WI38 (cell line): ENCODE data around the gene ARMC3.

Source experiments
- H3K4me3 ChIP-seq: 2 replicates; pipeline ENCODE4 v1.5.1; 2011; ENCODE audit warnings: low read depth, mild to moderate bottlenecking, control low read depth, low read length
- TF ChIP-seq, protein P1 (sequence below): IDR thresholded peaks from 2 replicates; pipeline ENCODE4 v1.5.1; 2012; ENCODE audit warnings: low read depth, mild to moderate bottlenecking, control low read depth, low read length

Gene ARMC3

DNA sequence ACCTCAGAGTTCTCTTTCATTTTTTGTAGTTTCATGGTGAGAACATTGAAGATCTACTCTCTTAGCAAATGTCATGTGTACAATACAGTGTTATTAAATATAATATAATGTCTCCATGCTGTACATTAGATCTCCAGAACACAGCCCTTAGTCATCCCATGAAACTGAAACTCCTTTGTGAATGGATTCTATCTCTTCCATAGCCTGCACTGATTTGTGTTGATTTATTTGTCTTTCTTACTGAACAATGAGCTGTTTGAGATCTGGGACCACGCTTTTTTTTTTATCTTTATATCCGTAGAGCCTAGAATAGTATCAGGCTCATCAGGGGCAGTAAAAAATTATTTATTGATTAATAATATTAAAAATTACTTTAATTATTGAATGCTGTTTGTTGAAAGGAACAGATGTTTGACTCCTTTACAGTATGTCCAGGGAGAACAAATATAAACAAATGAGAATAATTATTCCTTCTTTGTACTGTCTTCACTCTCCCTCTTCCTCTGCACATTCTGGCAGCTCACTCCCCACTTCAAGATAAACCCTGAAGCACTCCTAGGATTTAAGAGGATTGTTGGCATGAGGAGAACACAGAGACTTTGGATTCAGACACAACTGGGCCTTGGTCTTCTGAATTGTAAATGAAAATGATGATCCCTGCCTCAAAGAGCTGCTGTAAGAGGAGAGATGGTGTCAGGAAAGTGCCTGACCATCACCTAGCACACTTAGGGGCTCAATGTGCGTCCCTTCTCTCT, 85.9 kb downstream of the ARMC3 start:
- TF ChIP-seq, protein P1, sequence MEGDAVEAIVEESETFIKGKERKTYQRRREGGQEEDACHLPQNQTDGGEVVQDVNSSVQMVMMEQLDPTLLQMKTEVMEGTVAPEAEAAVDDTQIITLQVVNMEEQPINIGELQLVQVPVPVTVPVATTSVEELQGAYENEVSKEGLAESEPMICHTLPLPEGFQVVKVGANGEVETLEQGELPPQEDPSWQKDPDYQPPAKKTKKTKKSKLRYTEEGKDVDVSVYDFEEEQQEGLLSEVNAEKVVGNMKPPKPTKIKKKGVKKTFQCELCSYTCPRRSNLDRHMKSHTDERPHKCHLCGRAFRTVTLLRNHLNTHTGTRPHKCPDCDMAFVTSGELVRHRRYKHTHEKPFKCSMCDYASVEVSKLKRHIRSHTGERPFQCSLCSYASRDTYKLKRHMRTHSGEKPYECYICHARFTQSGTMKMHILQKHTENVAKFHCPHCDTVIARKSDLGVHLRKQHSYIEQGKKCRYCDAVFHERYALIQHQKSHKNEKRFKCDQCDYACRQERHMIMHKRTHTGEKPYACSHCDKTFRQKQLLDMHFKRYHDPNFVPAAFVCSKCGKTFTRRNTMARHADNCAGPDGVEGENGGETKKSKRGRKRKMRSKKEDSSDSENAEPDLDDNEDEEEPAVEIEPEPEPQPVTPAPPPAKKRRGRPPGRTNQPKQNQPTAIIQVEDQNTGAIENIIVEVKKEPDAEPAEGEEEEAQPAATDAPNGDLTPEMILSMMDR = no peak
- no peak overlapping the region for H3K4me3 ChIP-seq

DNA sequence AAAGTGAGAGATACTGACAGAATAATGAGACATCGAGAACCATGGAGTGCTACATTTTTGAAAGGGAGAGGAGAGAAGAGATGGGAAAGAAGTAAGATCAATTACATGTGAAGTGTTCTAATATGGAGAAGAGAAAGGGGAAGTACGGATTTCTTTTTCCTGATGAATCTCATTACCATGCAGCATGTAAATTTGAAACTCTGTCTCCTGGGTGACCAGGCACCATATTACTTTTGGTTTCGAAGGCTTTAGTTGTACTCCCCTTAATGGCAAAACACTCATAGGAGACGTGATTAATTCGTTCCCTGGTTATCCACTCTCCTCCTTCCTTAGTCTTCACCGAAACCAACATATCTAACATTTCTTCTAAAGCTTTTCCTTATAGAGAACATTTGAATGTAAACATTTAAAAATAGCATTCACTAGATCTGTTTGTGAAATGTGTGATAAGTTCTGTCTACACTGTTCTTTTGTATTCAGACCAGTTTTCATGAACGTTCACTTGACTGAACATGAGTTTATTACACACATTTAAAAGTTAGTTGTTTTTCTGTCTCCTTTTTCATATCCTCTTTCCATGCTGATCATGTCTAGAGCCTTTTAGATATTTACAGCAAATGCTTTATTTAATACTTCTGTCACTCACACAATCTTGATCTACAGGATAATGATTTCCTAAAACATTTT, 87.3 kb downstream of the ARMC3 start:
- TF ChIP-seq, protein P1 = no peak
- H3K4me3 ChIP-seq = no peak overlapping the region

DNA sequence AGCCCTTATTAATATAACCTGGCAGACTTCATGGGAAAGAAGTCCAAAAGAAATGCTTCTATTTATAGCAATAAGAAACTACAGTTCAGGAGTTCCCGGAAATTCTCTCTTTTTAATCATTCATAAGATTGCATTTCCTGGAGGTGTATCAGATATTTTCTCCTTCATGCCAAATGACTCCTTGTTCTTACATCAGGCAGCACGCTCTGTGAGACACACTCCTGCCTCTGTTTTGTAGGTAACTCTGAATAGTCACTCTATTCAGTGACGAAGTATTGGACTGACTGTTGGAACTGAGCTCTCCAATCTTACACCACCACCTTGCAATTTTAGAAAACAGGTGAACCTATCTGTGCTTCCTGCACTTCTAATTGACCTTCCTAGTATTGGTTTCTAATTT, 88.8 kb downstream of the ARMC3 start:
- TF ChIP-seq, protein P1 = no peak
- H3K4me3 ChIP-seq = no peak overlapping the region

GRCh38 chr10:23019633-23020032, 91.8 kb downstream of the ARMC3 start:
- TF ChIP-seq, protein P1 = no peak
- H3K4me3 ChIP-seq = no peak overlapping the region

- no peak overlapping the region for H3K4me3 ChIP-seq
- TF ChIP-seq, protein P1 = no peak
These were observed 93.6 kb downstream of the ARMC3 start for GRCh38 chr10:23021430-23021829.

- TF ChIP-seq, protein P1 = no peak
- H3K4me3 ChIP-seq = no peak overlapping the region
These were observed 96.1 kb downstream of the ARMC3 start for GRCh38 chr10:23024002-23024401.

GRCh38 chr10:23031318-23031717, 103.5 kb downstream of the ARMC3 start:
- no peak overlapping the region for H3K4me3 ChIP-seq
- TF ChIP-seq, protein P1 = no peak
